Activated naive CD4-positive, alpha-beta T cell (primary cell): ENCODE data around the gene KDM4B.
"Not testable (repeated sequence)": the region's sequence is repeated elsewhere in the genome, so short reads cannot be mapped to it uniquely, and the experiment has no call there.

ENCODE experiments used
- DNase-seq, 4 experiments: peaks; one replicate each; lab custom pipeline; 2025; lab: John Stamatoyannopoulos, UW

KDM4B gene

GRCh38 chr19:4968462-4969291 lies at the start of gene KDM4B:
Gene KDM4B (plus strand): TSS chr19:4969113. CDS start chr19:5032891, 63,778 bp downstream.
- DNase-seq: peak; percentile 97 to 99 (median 98)

GRCh38 chr19:4922530-4923275 lies 46.2 kb upstream of the KDM4B start:
- DNase-seq: no peak

DNA sequence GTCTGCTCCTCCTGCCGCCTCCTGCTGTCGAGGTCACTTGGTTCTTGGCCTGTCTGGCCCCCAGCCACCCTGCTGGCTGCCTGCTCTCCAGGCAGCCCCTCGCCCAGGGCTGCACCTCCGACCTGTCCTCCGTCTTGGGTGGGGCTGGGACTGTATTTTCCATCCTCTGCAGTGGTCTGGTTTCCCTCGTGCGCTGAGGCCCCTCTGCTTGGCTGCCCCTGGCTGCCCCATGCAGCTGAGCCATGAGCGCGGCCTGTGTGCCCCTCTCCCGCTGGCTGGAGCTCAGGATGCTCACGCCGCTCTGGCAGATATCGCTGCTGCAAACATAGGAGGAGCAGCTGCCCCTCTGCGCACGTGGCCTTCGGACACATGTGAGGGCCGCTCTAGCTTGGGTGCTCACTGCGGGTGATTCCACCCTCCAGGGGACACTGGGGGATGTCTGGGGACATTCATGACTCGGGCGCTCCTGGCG lies 45.6 kb upstream of the KDM4B start:
- DNase-seq: no peak

DNA sequence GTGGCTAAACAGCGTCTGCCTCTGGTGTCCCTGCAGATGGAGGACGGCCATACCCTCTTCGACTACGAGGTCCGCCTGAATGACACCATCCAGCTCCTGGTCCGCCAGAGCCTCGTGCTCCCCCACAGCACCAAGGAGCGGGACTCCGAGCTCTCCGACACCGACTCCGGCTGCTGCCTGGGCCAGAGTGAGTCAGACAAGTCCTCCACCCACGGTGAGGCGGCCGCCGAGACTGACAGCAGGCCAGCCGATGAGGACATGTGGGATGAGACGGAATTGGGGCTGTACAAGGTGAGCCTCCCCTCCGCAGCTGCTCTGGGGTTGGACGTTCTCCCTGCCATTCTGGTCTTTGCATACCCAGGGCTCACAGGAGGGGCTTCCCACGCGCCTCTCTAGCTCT lies 39.7 kb upstream of the KDM4B start:
- no peak for DNase-seq

DNA sequence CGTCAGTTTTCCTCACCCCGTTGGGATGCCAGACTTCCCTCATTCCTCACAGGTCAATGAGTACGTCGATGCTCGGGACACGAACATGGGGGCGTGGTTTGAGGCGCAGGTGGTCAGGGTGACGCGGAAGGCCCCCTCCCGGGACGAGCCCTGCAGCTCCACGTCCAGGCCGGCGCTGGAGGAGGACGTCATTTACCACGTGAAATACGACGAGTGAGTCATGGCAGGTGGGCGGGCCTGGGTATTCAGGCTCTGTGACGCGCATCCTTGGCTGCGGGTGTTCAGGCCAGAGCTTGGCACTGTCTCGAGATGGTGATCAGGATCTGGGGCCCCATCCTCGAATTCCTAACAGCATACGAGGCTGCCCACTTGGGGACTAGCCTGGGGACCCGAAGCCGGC lies 38.2 kb upstream of the KDM4B start:
- DNase-seq: no peak

DNA sequence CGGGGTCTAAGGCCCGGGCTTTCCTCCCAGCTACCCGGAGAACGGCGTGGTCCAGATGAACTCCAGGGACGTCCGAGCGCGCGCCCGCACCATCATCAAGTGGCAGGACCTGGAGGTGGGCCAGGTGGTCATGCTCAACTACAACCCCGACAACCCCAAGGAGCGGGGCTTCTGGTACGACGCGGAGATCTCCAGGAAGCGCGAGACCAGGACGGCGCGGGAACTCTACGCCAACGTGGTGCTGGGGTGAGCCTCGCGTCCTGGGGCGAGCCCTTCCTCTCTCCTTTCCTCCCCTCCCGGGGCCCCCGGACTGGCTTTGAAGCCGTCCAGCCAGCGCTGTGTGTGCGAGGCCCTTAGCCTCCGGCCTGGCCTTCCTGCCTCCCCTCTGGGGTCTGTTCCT lies 36.2 kb upstream of the KDM4B start:
- no peak for DNase-seq

- no peak for DNase-seq
Observed at GRCh38 chr19:4933528-4933927, 35.4 kb upstream of the KDM4B start.

DNA sequence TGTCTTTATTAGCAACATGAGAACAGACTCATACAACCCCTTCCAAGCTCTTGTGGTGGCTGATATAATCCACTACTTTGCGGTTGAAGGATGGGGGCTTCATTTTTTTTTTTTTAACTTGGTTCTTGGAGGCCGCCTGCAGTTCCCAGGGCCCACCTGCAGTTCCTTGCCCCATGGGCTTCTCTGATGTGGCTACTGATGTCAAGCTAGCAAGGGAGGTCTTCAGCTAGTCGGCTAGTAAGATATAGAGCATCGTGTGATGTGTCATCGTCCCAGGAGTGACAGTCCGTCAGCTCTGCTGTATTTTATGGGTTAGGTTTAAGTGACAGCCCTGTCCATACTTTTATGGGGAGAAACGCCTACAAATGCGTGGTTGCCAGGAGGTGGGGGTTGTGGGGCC lies 33.5 kb upstream of the KDM4B start:
- no peak for DNase-seq

- DNase-seq: no peak
Observed at GRCh38 chr19:4937060-4937459, 31.9 kb upstream of the KDM4B start.

DNA sequence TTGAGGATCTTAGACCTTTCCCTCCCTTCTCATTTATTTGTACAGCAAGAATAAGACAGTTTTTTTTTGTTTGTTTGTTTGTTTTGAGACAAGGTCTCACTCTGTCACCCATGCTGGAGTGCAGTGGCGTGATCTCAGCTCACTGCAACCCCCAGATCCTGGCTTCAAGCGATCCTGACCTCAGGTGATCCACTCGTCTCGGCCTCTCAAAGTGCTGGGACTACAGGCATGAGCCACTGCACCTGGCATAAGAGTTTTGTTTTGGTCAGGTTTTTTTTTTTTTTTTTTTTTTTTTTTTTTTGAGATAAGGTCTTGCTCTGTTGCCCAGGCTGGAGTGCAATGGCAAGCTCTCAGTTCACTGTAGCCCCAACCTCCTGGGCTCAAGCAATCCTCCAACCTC lies 30.5 kb upstream of the KDM4B start:
- not testable (repeated sequence) for DNase-seq

GRCh38 chr19:4939466-4939865 lies 29.4 kb upstream of the KDM4B start:
- no peak for DNase-seq

DNA sequence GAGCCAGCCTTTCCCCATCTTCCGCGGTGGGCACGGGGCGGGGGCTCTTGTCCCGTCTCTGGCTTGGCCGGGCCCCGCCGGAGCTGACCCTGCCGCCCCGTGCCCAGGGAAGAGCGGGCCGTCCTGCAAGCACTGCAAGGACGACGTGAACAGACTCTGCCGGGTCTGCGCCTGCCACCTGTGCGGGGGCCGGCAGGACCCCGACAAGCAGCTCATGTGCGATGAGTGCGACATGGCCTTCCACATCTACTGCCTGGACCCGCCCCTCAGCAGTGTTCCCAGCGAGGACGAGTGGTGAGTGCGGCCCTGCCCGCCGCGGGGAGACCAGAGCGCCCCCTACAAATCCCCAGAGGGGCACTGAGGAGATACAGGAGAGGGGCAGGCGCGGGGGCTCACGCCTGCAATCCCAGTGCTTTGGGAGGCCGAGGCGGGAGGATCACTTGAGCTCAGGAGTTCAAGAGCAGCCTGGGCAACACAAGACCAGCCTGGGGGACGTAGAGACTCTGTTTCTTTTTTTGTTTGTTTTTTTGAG lies 27.2 kb upstream of the KDM4B start:
- DNase-seq: not testable (repeated sequence)

DNA sequence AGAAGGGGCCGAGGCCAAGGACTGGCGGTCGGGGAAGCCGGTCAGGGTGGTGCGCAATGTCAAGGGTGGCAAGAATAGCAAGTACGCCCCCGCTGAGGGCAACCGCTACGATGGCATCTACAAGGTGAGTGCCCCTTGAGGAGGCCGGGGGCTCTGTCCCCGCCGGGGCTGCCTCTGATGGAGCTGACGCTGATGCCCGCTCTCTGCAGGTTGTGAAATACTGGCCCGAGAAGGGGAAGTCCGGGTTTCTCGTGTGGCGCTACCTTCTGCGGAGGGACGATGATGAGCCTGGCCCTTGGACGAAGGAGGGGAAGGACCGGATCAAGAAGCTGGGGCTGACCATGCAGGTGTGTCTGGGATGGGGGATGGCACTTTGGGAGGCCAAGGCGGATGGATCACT lies 18.3 kb upstream of the KDM4B start:
- not testable (repeated sequence) for DNase-seq

GRCh38 chr19:4951656-4952055 lies 17.3 kb upstream of the KDM4B start:
- DNase-seq: no peak

DNA sequence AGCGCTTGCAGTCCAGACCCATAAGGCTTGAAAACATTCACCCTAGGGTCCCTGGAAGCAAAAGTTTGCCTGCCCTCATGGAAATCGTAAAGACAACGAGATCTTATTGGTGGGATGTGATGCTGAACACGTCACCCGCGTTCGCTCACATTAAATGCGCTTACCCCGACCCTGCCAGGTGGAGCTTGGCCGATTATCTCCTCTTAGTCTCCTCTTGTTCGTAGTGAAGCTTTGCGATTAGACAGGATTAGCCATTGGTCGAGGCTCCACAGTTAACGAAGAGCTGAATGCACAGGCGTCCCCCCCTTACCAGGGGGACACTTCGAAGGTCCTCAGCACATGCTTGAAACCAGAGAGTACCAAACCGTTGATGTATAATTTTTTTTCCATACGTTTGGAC lies 16.0 kb upstream of the KDM4B start:
- DNase-seq: no peak

DNA sequence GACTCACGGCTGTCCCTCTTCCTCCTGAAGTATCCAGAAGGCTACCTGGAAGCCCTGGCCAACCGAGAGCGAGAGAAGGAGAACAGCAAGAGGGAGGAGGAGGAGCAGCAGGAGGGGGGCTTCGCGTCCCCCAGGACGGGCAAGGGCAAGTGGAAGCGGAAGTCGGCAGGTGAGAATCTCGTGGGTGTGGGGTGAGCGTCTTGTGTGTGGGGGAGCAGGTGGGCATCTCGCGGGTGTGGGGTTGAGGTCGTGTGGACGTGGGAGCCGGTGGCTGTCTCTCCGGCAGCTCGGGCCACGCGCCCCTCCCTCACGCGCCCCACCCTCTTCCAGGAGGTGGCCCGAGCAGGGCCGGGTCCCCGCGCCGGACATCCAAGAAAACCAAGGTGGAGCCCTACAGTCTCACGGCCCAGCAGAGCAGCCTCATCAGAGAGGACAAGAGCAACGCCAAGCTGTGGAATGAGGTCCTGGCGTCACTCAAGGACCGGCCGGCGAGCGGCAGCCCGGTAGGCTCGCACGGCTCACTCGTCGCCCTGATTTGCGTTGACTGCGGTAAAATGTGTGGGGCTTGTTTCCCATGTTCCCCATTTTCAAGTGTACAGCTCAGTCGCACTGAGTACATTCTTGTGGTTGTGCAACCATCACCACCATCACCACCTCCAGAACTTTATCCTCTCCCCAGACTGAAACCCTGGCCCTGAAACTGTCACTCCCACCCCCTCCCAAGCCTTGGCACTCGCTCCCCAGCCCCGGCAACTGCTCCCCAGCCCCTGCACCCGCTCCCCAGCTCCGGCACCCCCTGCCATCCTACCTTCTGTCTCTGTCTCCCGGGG lies 14.4 kb upstream of the KDM4B start:
- not testable (repeated sequence) for DNase-seq

DNA sequence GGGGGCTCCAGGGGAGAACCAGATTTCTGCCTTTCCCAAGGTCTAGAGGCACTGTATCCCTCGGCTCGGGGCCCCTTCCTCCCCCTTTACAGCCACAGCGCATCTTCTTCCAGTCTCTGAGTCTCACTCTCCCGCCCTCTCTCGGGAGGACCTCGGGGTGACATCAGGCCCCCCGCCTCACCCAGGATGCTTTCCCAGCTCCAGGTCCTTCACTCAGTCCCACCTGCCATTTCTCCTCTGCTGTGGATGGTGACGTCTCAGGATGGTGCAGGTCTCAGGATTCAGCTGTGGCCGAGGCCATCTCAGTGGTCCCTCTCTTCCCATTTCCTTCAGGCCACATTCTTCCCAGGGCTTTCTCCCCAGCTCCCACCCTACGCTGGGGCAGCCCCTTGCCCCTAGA lies 13.6 kb upstream of the KDM4B start:
- no peak for DNase-seq

GRCh38 chr19:4957981-4958380 lies 10.9 kb upstream of the KDM4B start:
- DNase-seq: no peak

DNA sequence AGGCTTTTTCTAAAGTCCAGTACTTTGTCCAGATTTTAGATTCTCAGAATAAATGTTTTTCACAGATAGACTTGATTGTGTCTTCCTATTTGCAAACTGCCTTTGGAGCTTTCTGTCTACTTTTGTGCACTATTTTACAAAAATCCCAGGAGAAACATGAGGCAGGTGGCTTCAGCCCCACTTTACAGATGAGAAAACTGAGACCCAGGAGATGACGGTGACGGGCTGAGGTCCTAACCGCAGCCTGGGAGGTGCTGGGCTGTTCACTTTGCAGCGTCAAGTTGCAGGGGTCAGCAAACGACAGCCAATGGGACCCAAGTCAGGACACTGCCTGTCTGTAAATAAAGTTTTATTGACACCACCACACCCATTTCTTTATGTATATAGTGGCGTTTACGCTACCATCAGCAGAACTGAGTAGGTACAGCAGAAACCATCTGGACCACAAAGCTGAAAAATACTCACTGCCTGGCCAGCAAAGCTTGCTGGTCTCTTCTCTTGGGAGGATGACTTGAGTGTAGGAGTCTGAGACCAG lies 6.8 kb upstream of the KDM4B start:
- DNase-seq: no peak

- no peak for DNase-seq
Observed at GRCh38 chr19:4965061-4965460, 3.9 kb upstream of the KDM4B start.

DNA sequence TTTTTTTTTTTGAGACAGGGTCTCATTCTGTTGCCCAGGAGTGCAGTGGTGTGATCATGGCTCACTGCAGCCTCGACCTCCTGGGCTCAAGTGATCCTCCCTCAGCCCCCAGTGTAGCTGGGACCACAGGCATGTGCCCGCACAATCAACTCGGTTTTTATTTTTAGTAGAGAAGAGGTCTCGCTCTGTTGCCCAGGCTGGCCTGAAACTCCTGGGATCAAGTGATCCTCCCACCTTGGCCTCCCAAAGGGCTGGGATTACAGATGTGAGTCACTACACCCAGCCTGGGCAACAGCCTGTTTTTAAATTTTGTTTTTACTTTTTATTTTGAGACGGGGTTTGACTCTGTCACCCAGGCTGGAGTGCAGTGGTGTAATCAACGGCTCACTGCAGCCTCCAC lies 2.3 kb upstream of the KDM4B start:
- DNase-seq: no peak
